Naive thymus-derived CD8-positive, alpha-beta T cell (primary cell): ENCODE results near the gene TSPAN5. TPM values are rescaled to one million over a fixed set of nuclear protein-coding genes. Genes with fewer than 3 reads are reported as not detected.
"Not testable (repeated sequence)": the region's sequence is repeated elsewhere in the genome, so short reads cannot be mapped to it uniquely, and the experiment has no call there.

ENCODE experiments used
- ATAC-seq, 2 donors: fragments of 150-1000 bp; cut with Tn5 transposase in 1 of 2; sonication (Bioruptor Pico), chemical (Tn5 transposase) in 1 of 2; 1 replicate in 1 of 2; 2 replicates in 1 of 2; pipeline ENCODE4 v1.10.0; 2021; ENCODE audit warnings: mild to moderate bottlenecking in 2 of 2, moderate library complexity in 2 of 2
- POLR2A ChIA-PET: fragments of 350-600 bp; sonication (Branson Sonifier 250); formaldehyde crosslinking; loops from one replicate; lab custom pipeline; 2021; ENCODE audit warnings: antibody characterized with exemption; lab: Charles Lee
- DNase-seq, 10 donors: peaks; one replicate each; pipeline versions ENCODE4 v3.0.0 to v3.0.0-alpha.2; 2020 to 2022
- H3K27ac Mint-ChIP-seq, 10 donors: one replicate each; pipeline ENCODE4 v1.8.0; 2020 to 2022; ENCODE audit warnings: mild to moderate bottlenecking in 10 of 10, mixed read lengths in 10 of 10, moderate library complexity in 4 of 10, inconsistent platforms in 1 of 10
- H3K27me3 Mint-ChIP-seq, 5 donors: one replicate each; pipeline ENCODE4 v1.8.0; 2021 to 2022; ENCODE audit warnings: mixed read lengths in 5 of 5
- H3K36me3 Mint-ChIP-seq, 3 donors: one replicate each; pipeline ENCODE4 v1.8.0; 2020 to 2022; ENCODE audit warnings: mixed read lengths in 3 of 3, mild to moderate bottlenecking in 2 of 3, inconsistent platforms in 1 of 3
- H3K4me1 Mint-ChIP-seq, 4 donors: one replicate each; pipeline ENCODE4 v1.8.0; 2021 to 2022; ENCODE audit warnings: mixed read lengths in 4 of 4
- H3K4me3 Mint-ChIP-seq, 10 donors: one replicate each; pipeline ENCODE4 v1.8.0; 2020 to 2022; ENCODE audit warnings: mild to moderate bottlenecking in 10 of 10, mixed read lengths in 10 of 10, moderate library complexity in 6 of 10, inconsistent platforms in 1 of 10
- H3K9me3 Mint-ChIP-seq, 9 donors: one replicate each; pipeline ENCODE4 v1.8.0; 2020 to 2022; ENCODE audit warnings: mixed read lengths in 9 of 9, mild to moderate bottlenecking in 3 of 9, inconsistent platforms in 1 of 9, moderate library complexity in 1 of 9
- polyA plus RNA-seq, 3 donors: library from polyadenylated mRNA; unstranded; fragments of 300-500 nt; fragmentation: Illumina TruSeq; gene quantifications; one replicate each; pipeline ENCODE4 v1.2.3, GENCODE V29; 2021
- total RNA-seq, 8 experiments: library from RNA in 2 of 8; stranded (reverse) in 2 of 8; gene quantifications; one replicate each; pipeline ENCODE4 v1.2.3 and lab custom pipeline; 2021 to 2026

The TSPAN5 gene
- total and polyA plus RNA-seq, 5 experiments from 2014 or later: 5.0 to 13.9 (median 5.9) TPM

- ATAC-seq (no peak), DNase-seq (no peak)
- Mint-ChIP-seq H3K36me3 (peaks cover 0 to 48% (median 10%) of the 10 kb centered on the region in 3 donors), H3K27ac (no peak overlapping the region), H3K27me3 (no peaks in the 10 kb centered on the region), H3K9me3 (no peaks in the 10 kb centered on the region), H3K4me1 (peaks cover 8 to 22% (median 15%) of the 10 kb centered on the region in 4 donors), H3K4me3 (no peak overlapping the region)
- POLR2A ChIA-PET: no interaction called here
These were observed 177.9 kb downstream of the TSPAN5 start for GRCh38 chr4:98480535-98480934.

- ATAC-seq, DNase-seq, H3K27me3 Mint-ChIP-seq, H3K9me3 Mint-ChIP-seq, H3K4me3 Mint-ChIP-seq, POLR2A ChIA-PET: not testable (repeated sequence)
- peaks cover 6 to 18% (median 15%) of the 10 kb centered on the region in 4 donors for H3K4me1 Mint-ChIP-seq
- H3K27ac Mint-ChIP-seq: peak overlapping the region in 1 of 10 donors; percentile 17
- H3K36me3 Mint-ChIP-seq: peaks cover 0 to 52% (median 15%) of the 10 kb centered on the region in 3 donors
These were observed 178.8 kb downstream of the TSPAN5 start for GRCh38 chr4:98479590-98479989.

- H3K36me3 Mint-ChIP-seq: peaks cover 0 to 58% (median 26%) of the 10 kb centered on the region in 3 donors
- no peak overlapping the region for H3K27ac Mint-ChIP-seq
- POLR2A ChIA-PET: no interaction called here
- H3K4me1 Mint-ChIP-seq: peaks cover under 1 to 4% (median 3%) of the 10 kb centered on the region in 4 donors
- H3K27me3 Mint-ChIP-seq: no peaks in the 10 kb centered on the region
- ATAC-seq (no peak), DNase-seq (no peak)
- no peak overlapping the region for H3K4me3 Mint-ChIP-seq
- no peaks in the 10 kb centered on the region for H3K9me3 Mint-ChIP-seq
These were observed 181.5 kb downstream of the TSPAN5 start for GRCh38 chr4:98476891-98477290.

- ATAC-seq: no peak
- H3K9me3 Mint-ChIP-seq: no peaks in the 10 kb centered on the region
- no peak overlapping the region for H3K4me3 Mint-ChIP-seq
- no peak overlapping the region for H3K27ac Mint-ChIP-seq
- POLR2A ChIA-PET: no interaction called here
- H3K36me3 Mint-ChIP-seq: peaks cover 0 to 58% (median 32%) of the 10 kb centered on the region in 3 donors
- no peak for DNase-seq
- peaks cover 4 to 24% (median 18%) of the 10 kb centered on the region in 4 donors for H3K4me1 Mint-ChIP-seq
- H3K27me3 Mint-ChIP-seq: no peaks in the 10 kb centered on the region
These were observed 184.0 kb downstream of the TSPAN5 start for GRCh38 chr4:98474408-98474844.

GRCh38 chr4:98473046-98473445, 185.4 kb downstream of the TSPAN5 start:
- no peak overlapping the region for H3K27ac Mint-ChIP-seq
- H3K36me3 Mint-ChIP-seq: peaks cover 0 to 53% (median 32%) of the 10 kb centered on the region in 3 donors
- H3K4me1 Mint-ChIP-seq: peaks cover 4 to 27% (median 18%) of the 10 kb centered on the region in 4 donors
- H3K4me3 Mint-ChIP-seq: no peak overlapping the region
- DNase-seq (no peak), ATAC-seq (no peak)
- POLR2A ChIA-PET: no interaction called here
- no peaks in the 10 kb centered on the region for H3K27me3 Mint-ChIP-seq
- H3K9me3 Mint-ChIP-seq: no peaks in the 10 kb centered on the region

GRCh38 chr4:98470831-98471230, 187.6 kb downstream of the TSPAN5 start:
- Mint-ChIP-seq H3K27me3 (no peaks in the 10 kb centered on the region), H3K36me3 (peaks cover 0 to 38% (median 22%) of the 10 kb centered on the region in 3 donors), H3K4me1 (peaks cover 6 to 34% (median 25%) of the 10 kb centered on the region in 4 donors), H3K27ac (no peak overlapping the region), H3K9me3 (no peaks in the 10 kb centered on the region), H3K4me3 (no peak overlapping the region)
- no peak for ATAC-seq
- POLR2A ChIA-PET: no interaction called here
- no peak for DNase-seq

GRCh38 chr4:98470366-98470765, 188.0 kb downstream of the TSPAN5 start:
- Mint-ChIP-seq H3K27ac (peak overlapping the region in 2 of 10 donors; percentile 29 to 76), H3K27me3 (no peaks in the 10 kb centered on the region), H3K4me3 (peak overlapping the region in 1 of 10 donors; percentile 5), H3K9me3 (no peaks in the 10 kb centered on the region), H3K4me1 (peaks cover 6 to 34% (median 25%) of the 10 kb centered on the region in 4 donors), H3K36me3 (peaks cover 0 to 35% (median 20%) of the 10 kb centered on the region in 3 donors)
- DNase-seq: no peak
- POLR2A ChIA-PET: no interaction called here
- ATAC-seq: no peak

- H3K4me3 Mint-ChIP-seq: peak overlapping the region in 1 of 10 donors; percentile 16
- peaks cover 6 to 34% (median 25%) of the 10 kb centered on the region in 4 donors for H3K4me1 Mint-ChIP-seq
- peaks cover 0 to 30% (median 17%) of the 10 kb centered on the region in 3 donors for H3K36me3 Mint-ChIP-seq
- ATAC-seq (no peak), DNase-seq (no peak)
- no peaks in the 10 kb centered on the region for H3K9me3 Mint-ChIP-seq
- POLR2A ChIA-PET: no interaction called here
- H3K27me3 Mint-ChIP-seq: no peaks in the 10 kb centered on the region
- H3K27ac Mint-ChIP-seq: peak overlapping the region in 2 of 10 donors; percentile 19 to 76
These were observed 188.6 kb downstream of the TSPAN5 start for GRCh38 chr4:98469771-98470170.

GRCh38 chr4:98468709-98469108, 189.7 kb downstream of the TSPAN5 start:
- Mint-ChIP-seq H3K9me3 (no peaks in the 10 kb centered on the region), H3K4me3 (no peak overlapping the region), H3K27me3 (no peaks in the 10 kb centered on the region), H3K4me1 (peaks cover 6 to 34% (median 25%) of the 10 kb centered on the region in 4 donors), H3K36me3 (peaks cover 0 to 22% (median 12%) of the 10 kb centered on the region in 3 donors), H3K27ac (no peak overlapping the region)
- DNase-seq (no peak), ATAC-seq (no peak)
- POLR2A ChIA-PET: no interaction called here

GRCh38 chr4:98467627-98468072, 190.8 kb downstream of the TSPAN5 start:
- H3K27me3 Mint-ChIP-seq: no peaks in the 10 kb centered on the region
- POLR2A ChIA-PET: interaction anchor here (0.7 to 1.3 kb wide), 2 partner anchors 191 to 528 kb away, joined by 3 read pairs; partner anchors contain the start of genes METAP1 and TSPAN5

GRCh38 chr4:98466868-98467599, 191.4 kb downstream of the TSPAN5 start:
- Mint-ChIP-seq H3K36me3 (peaks cover 0 to 11% (median 7%) of the 10 kb centered on the region in 3 donors), H3K4me3 (peak overlapping the region in 3 of 10 donors; percentile 64 to 79 (median 68)), H3K4me1 (peaks cover 6 to 32% (median 22%) of the 10 kb centered on the region in 4 donors), H3K27me3 (no peaks in the 10 kb centered on the region), H3K9me3 (peaks cover 0 to 1% (median 0%) of the 10 kb centered on the region in 9 donors), H3K27ac (no peak overlapping the region)
- POLR2A ChIA-PET: interaction anchor here (0.7 to 1.3 kb wide), 2 partner anchors 191 to 529 kb away, joined by 3 read pairs; partner anchors contain the start of genes METAP1 and TSPAN5
- DNase-seq: no peak
- no peak for ATAC-seq

More at GRCh38 chr4:98467627-98468072, 190.8 kb downstream of the TSPAN5 start:
- ATAC-seq (peak; percentile 92 to 96), DNase-seq (peak; percentile 27 to 87 (median 62))
- H3K4me1 Mint-ChIP-seq: peaks cover 6 to 34% (median 25%) of the 10 kb centered on the region in 4 donors
- no peaks in the 10 kb centered on the region for H3K9me3 Mint-ChIP-seq
- peak overlapping the region; percentile 64 to 81 (median 75) for H3K4me3 Mint-ChIP-seq
- no peak overlapping the region for H3K27ac Mint-ChIP-seq
- peaks cover 0 to 17% (median 12%) of the 10 kb centered on the region in 3 donors for H3K36me3 Mint-ChIP-seq

- H3K36me3 Mint-ChIP-seq: peaks cover 0 to 7% (median 0%) of the 10 kb centered on the region in 3 donors
- no peak for ATAC-seq
- no peak overlapping the region for H3K4me3 Mint-ChIP-seq
- no peak overlapping the region for H3K27ac Mint-ChIP-seq
- no peak for DNase-seq
- POLR2A ChIA-PET: no interaction called here
- H3K27me3 Mint-ChIP-seq: no peaks in the 10 kb centered on the region
- H3K9me3 Mint-ChIP-seq: peaks cover 0 to 9% (median 0%) of the 10 kb centered on the region in 9 donors
- peaks cover 2 to 3% (median 2%) of the 10 kb centered on the region in 4 donors for H3K4me1 Mint-ChIP-seq
These were observed 195.9 kb downstream of the TSPAN5 start for GRCh38 chr4:98462487-98462886.
